Suprapubic skin (tissue), 4 donors: Measurements from ENCODE around the gene CIAO2B. TPM values are rescaled to one million over a fixed set of nuclear protein-coding genes. Genes with fewer than 3 reads are reported as not detected.
A peak's percentile ranks its signal among the peaks of the same experiment; 100 is the strongest.

ENCODE experiments used
- DNase-seq, 2 donors: peaks; one replicate each; pipeline ENCODE4 v3.0.0-alpha.2; 2019; ENCODE audit warnings: low spot score in 2 of 2
- H3K27ac ChIP-seq: fragments of 200-600 bp; sonication (generic); one replicate; pipeline ENCODE4 v1.5.1; 2019
- H3K27me3 ChIP-seq: fragments of 200-600 bp; sonication (generic); one replicate; pipeline ENCODE4 v1.5.1; 2019
- H3K36me3 ChIP-seq: fragments of 200-600 bp; sonication (generic); one replicate; pipeline ENCODE4 v1.5.1; 2019
- H3K4me1 ChIP-seq: fragments of 200-600 bp; sonication (generic); one replicate; pipeline ENCODE4 v1.5.1; 2019
- H3K4me3 ChIP-seq: fragments of 200-600 bp; sonication (generic); one replicate; pipeline ENCODE4 v1.5.1; 2019; ENCODE audit warnings: mild to moderate bottlenecking
- H3K9me3 ChIP-seq: fragments of 200-600 bp; sonication (generic); one replicate; pipeline ENCODE4 v1.5.1; 2019
- EP300 ChIP-seq: sonication (generic); formaldehyde crosslinking; IDR thresholded peaks from one replicate; pipeline ENCODE4 v1.6.1; 2017; ENCODE audit warnings: antibody characterized with exemption
- POLR2A ChIP-seq, 2 donors: fragments of 450-650 bp; IDR thresholded peaks; one replicate each; pipeline ENCODE4 v1.6.1; 2017; ENCODE audit warnings: antibody characterized with exemption in 2 of 2, mild to moderate bottlenecking in 2 of 2, moderate library complexity in 2 of 2
- POLR2AphosphoS5 ChIP-seq, 3 donors: sonication (generic); formaldehyde crosslinking; IDR thresholded peaks; one replicate each; pipeline ENCODE4 v1.6.1; 2017; ENCODE audit warnings: antibody characterized with exemption in 3 of 3
- WGBS: methylation state at CpG from one replicate; pipeline ENCODE4 v1.1.5; 2018; 5-methylcytosine and 5-hydroxymethylcytosine counted together
- total RNA-seq, 4 donors: library from RNA; depleted of rRNA; stranded (reverse); fragments of >200 nt; gene quantifications; one replicate each; pipeline ENCODE4 v1.1.0, GENCODE V29; 2016
- TF ChIP-seq, protein P1 (sequence below), 2 donors: fragments of 200-600 bp in 1 of 2; fragments of 450-650 bp in 1 of 2; sonication (generic) in 1 of 2; IDR thresholded peaks; one replicate each; pipeline ENCODE4 v1.5.1; 2016 to 2019; ENCODE audit warnings: antibody characterized with exemption in 2 of 2, mild to moderate bottlenecking in 1 of 2, moderate library complexity in 1 of 2

The CIAO2B gene
- total RNA-seq, 4 donors from 2014 or later, result 34.4 to 69.0 (median 45.0) TPM

DNA sequence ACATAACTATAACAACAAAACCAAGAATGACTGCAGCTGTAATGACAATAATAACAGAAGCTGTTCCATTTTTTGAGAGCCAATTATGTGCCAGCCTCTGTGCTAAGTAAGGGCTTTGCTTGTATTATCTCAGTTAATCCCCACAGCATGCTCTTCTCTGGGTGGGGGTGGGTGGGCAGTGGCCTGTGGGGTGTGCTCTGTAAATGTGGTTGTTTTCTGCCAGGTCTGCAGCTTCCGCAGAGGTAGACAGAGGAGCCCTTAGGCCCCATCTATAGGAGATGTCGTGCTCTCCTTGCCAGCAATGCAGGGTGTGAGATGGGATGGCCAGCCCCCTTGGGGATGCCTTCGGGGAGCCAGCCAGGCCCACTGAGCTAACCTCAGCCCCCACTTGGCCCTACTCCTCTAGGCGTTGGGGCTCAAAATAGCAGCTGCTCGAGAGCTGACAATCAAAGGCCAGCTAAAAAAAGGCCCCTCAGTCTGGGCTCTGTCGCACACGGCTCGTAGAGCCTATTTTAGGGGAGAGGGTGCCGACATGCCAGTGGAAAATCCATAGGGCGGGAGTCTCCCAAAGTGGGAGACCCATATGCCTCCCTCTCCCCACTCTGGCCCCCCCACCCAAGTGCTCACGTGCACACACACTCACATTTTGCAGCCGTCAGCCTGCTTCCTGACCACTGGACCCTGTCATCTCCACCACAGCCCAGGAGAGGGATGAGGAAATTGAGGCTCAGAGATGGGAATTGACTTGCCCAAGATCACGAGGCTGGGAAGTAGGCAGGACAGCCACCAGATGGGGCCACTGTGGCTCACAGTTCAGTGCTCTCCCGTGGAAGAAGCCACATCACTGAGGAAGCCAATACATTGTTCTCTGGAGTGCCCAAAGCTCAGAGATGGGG, 31.3 kb downstream of the CIAO2B start:
- no peaks in the 10 kb centered on the region for H3K36me3 ChIP-seq
- peak overlapping the region; percentile 23 for H3K27ac ChIP-seq
- WGBS, result 73% methylated on average over 13 of the region's 14 CpGs
- TF ChIP-seq POLR2AphosphoS5 (IDR thresholded peaks at IDR 0.05) (no peak), POLR2A (IDR thresholded peaks at IDR 0.05) (no peak), EP300 (no peak)
- TF ChIP-seq, protein P1, sequence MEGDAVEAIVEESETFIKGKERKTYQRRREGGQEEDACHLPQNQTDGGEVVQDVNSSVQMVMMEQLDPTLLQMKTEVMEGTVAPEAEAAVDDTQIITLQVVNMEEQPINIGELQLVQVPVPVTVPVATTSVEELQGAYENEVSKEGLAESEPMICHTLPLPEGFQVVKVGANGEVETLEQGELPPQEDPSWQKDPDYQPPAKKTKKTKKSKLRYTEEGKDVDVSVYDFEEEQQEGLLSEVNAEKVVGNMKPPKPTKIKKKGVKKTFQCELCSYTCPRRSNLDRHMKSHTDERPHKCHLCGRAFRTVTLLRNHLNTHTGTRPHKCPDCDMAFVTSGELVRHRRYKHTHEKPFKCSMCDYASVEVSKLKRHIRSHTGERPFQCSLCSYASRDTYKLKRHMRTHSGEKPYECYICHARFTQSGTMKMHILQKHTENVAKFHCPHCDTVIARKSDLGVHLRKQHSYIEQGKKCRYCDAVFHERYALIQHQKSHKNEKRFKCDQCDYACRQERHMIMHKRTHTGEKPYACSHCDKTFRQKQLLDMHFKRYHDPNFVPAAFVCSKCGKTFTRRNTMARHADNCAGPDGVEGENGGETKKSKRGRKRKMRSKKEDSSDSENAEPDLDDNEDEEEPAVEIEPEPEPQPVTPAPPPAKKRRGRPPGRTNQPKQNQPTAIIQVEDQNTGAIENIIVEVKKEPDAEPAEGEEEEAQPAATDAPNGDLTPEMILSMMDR (IDR thresholded peaks at IDR 0.05), result no peak
- H3K27me3 ChIP-seq, result no peaks in the 10 kb centered on the region
- no peaks in the 10 kb centered on the region for H3K9me3 ChIP-seq
- no peak overlapping the region for H3K4me3 ChIP-seq
- DNase-seq, result no peak
- H3K4me1 ChIP-seq, result peaks cover 25% of the 10 kb centered on the region

DNA sequence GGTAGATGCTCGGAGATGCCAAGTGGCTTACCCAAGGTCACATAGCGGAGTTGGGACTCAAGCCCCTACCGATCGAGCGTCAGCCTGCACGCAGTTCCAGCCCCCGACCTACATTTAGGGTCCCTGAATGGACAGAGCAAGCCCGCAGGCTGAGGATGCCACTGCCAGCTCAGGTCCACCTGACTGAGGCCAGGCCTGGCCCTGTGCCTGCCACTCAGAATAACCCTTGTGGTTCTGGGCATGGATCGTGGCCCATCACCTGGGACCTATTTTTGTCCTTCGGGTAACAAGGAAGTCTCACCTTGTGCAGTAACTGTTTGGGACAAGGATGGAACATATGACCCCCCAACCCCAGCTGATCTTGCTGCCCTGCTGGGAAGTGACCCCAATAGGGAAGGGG, 32.6 kb downstream of the CIAO2B start:
- Histone ChIP-seq H3K4me1 (peaks cover 25% of the 10 kb centered on the region), H3K4me3 (no peak overlapping the region), H3K27ac (no peak overlapping the region), H3K36me3 (no peaks in the 10 kb centered on the region), H3K9me3 (no peaks in the 10 kb centered on the region), H3K27me3 (no peaks in the 10 kb centered on the region)
- no peak for DNase-seq
- TF ChIP-seq EP300 (no peak), POLR2AphosphoS5 (IDR thresholded peaks at IDR 0.05) (no peak), POLR2A (IDR thresholded peaks at IDR 0.05) (no peak)
- TF ChIP-seq, protein P1 (IDR thresholded peaks at IDR 0.05), result no peak
- WGBS, result 94% methylated on average over 10 of the region's 10 CpGs

DNA sequence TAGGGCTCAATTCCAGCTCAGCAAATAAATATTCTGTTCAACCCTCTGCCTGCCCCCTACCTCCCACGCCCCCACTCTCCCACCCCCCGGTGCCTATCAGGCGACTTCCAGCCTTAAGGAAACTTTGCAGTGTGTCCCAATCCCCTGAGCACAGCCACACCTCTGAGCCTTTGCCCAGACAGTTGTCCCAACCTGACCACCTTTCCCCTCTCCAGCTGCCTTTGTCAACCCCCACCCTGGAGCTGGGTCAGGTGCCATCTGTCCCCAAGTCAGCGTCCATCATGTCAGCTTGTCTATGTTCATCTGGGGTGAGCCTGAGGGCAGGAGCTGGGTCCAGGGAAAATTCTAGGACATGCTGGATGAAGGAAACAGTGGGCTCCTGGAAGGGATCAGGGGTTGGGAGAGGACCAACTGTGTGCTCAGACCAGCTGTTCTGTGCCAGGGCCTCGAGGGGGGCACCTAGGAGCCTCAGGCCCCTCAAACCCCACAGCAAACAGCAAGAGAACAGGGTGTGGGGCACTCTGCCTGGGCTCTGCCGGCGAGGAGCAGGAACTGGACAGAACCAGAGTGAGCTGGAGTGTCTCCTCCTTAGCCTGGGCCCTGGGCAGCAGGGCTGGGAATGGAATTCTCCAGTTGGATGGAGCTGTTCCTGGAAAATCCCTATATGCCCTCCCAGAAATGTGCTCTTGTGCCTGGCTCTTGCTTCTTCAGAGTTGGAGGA, 33.3 kb downstream of the CIAO2B start:
- Histone ChIP-seq H3K27me3 (no peaks in the 10 kb centered on the region), H3K4me3 (no peak overlapping the region), H3K27ac (peak overlapping the region; percentile 1), H3K9me3 (no peaks in the 10 kb centered on the region), H3K36me3 (no peaks in the 10 kb centered on the region), H3K4me1 (peaks cover 25% of the 10 kb centered on the region)
- WGBS, result 54% methylated on average over 6 of the region's 7 CpGs
- no peak for DNase-seq
- TF ChIP-seq POLR2A (IDR thresholded peaks at IDR 0.05) (no peak), POLR2AphosphoS5 (IDR thresholded peaks at IDR 0.05) (no peak), EP300 (no peak)
- TF ChIP-seq, protein P1 (IDR thresholded peaks at IDR 0.05), result no peak

DNA sequence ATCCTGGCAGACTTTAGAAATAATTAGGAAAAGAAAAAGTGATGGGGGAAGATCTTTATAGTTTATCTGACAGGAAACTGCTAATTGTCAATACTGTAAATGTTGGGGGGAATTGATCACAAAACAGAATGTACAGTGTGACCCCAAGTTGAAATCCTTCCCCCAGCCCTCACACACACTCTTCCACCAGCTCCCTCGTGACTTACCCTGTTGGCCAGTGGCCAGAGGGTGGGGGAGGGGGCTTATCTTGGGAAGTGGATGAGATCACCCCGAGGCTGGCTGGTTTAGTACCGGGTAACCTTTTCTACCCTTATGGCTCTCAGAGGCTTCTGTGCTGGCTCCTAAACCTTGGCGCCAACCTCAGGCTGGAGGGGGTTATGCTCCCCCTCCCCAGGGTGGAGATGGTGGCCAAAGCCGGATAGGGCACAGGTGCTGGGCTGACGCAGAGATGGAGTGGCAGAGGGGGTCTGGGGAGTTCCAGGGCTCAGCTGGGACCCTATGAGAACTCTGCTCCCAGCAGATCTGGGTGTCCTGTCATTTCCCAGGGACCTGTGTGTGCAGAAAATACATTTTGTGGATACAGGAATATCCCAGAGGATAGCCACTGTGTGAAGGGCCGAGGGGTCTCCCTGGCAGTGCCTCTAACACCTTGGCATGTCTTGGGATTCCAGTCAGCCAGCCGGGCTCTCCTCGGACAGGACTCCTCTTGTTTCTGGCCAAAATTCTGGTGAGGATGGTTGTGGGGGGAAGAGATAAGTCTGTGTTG, 34.1 kb downstream of the CIAO2B start:
- Histone ChIP-seq H3K27ac (peak overlapping the region; percentile 1), H3K36me3 (no peaks in the 10 kb centered on the region), H3K9me3 (no peaks in the 10 kb centered on the region), H3K27me3 (no peaks in the 10 kb centered on the region), H3K4me3 (no peak overlapping the region), H3K4me1 (peaks cover 25% of the 10 kb centered on the region)
- 17% methylated on average over 4 of the region's 9 CpGs for WGBS
- TF ChIP-seq, protein P1 (IDR thresholded peaks at IDR 0.05), result no peak
- no peak for TF ChIP-seq POLR2AphosphoS5 (IDR thresholded peaks at IDR 0.05)
- TF ChIP-seq POLR2A (IDR thresholded peaks at IDR 0.05), result no peak
- no peak for TF ChIP-seq EP300
- no peak for DNase-seq
